ENCODE data around the gene TCF12.

The TCF12 gene

GRCh38 chr15:57045741-57046382 is 127.4 kb downstream of the TCF12 start:
- peaks cover 11% of the 10 kb centered on the region for H3K36me3 Mint-ChIP-seq
- peaks cover 52% of the 10 kb centered on the region for H3K4me1 Mint-ChIP-seq
- peak; percentile 87 for ATAC-seq
- peak overlapping the region; percentile 30 for H3K27ac Mint-ChIP-seq
- H3K27me3 Mint-ChIP-seq: no peaks in the 10 kb centered on the region
- no peaks in the 10 kb centered on the region for H3K9me3 Mint-ChIP-seq
- H3K4me3 Mint-ChIP-seq: no peak overlapping the region

GRCh38 chr15:57048930-57049549 is 130.6 kb downstream of the TCF12 start:
- Mint-ChIP-seq H3K36me3 (peaks cover 15% of the 10 kb centered on the region), H3K27ac (no peak overlapping the region), H3K27me3 (no peaks in the 10 kb centered on the region), H3K4me1 (peaks cover 68% of the 10 kb centered on the region), H3K4me3 (no peak overlapping the region), H3K9me3 (no peaks in the 10 kb centered on the region)
- ATAC-seq: no peak

- Mint-ChIP-seq H3K27me3 (no peaks in the 10 kb centered on the region), H3K9me3 (no peaks in the 10 kb centered on the region), H3K4me3 (no peak overlapping the region), H3K4me1 (peaks cover 66% of the 10 kb centered on the region), H3K27ac (no peak overlapping the region), H3K36me3 (peaks cover 12% of the 10 kb centered on the region)
- ATAC-seq: no peak
These were observed 135.0 kb downstream of the TCF12 start for GRCh38 chr15:57053470-57053869.

- no peak overlapping the region for H3K27ac Mint-ChIP-seq
- no peaks in the 10 kb centered on the region for H3K27me3 Mint-ChIP-seq
- no peaks in the 10 kb centered on the region for H3K9me3 Mint-ChIP-seq
- H3K36me3 Mint-ChIP-seq: peaks cover 6% of the 10 kb centered on the region
- no peak for ATAC-seq
- no peak overlapping the region for H3K4me3 Mint-ChIP-seq
- H3K4me1 Mint-ChIP-seq: peaks cover 68% of the 10 kb centered on the region
These were observed 135.8 kb downstream of the TCF12 start for GRCh38 chr15:57054204-57054750.

GRCh38 chr15:57056357-57056756 is 137.9 kb downstream of the TCF12 start:
- ATAC-seq: no peak
- Mint-ChIP-seq H3K4me1 (peaks cover 61% of the 10 kb centered on the region), H3K36me3 (peaks cover 2% of the 10 kb centered on the region), H3K9me3 (no peaks in the 10 kb centered on the region), H3K27ac (no peak overlapping the region), H3K4me3 (no peak overlapping the region), H3K27me3 (no peaks in the 10 kb centered on the region)

GRCh38 chr15:57057134-57057930 is 138.9 kb downstream of the TCF12 start:
- no peak overlapping the region for H3K27ac Mint-ChIP-seq
- H3K4me3 Mint-ChIP-seq: no peak overlapping the region

GRCh38 chr15:57059026-57059660 is 140.7 kb downstream of the TCF12 start:
- Mint-ChIP-seq H3K4me3 (no peak overlapping the region), H3K9me3 (no peaks in the 10 kb centered on the region), H3K27ac (no peak overlapping the region), H3K27me3 (no peaks in the 10 kb centered on the region), H3K4me1 (peaks cover 41% of the 10 kb centered on the region), H3K36me3 (peaks cover 5% of the 10 kb centered on the region)
- ATAC-seq: no peak

More at GRCh38 chr15:57057134-57057930, 138.9 kb downstream of the TCF12 start:
- Mint-ChIP-seq H3K4me1 (peaks cover 51% of the 10 kb centered on the region), H3K36me3 (no peaks in the 10 kb centered on the region), H3K9me3 (no peaks in the 10 kb centered on the region), H3K27me3 (no peaks in the 10 kb centered on the region)
- no peak for ATAC-seq

- Mint-ChIP-seq H3K9me3 (no peaks in the 10 kb centered on the region), H3K4me3 (no peak overlapping the region), H3K36me3 (peaks cover 9% of the 10 kb centered on the region), H3K27me3 (no peaks in the 10 kb centered on the region), H3K4me1 (peaks cover 37% of the 10 kb centered on the region), H3K27ac (no peak overlapping the region)
- ATAC-seq: no peak
These were observed 142.4 kb downstream of the TCF12 start for GRCh38 chr15:57060799-57061198.

- Mint-ChIP-seq H3K36me3 (peaks cover 9% of the 10 kb centered on the region), H3K4me1 (peaks cover 34% of the 10 kb centered on the region), H3K9me3 (no peaks in the 10 kb centered on the region), H3K27me3 (no peaks in the 10 kb centered on the region), H3K4me3 (no peak overlapping the region), H3K27ac (no peak overlapping the region)
- no peak for ATAC-seq
These were observed 142.8 kb downstream of the TCF12 start for GRCh38 chr15:57061281-57061680.

- H3K27me3 Mint-ChIP-seq: no peaks in the 10 kb centered on the region
- peaks cover 31% of the 10 kb centered on the region for H3K4me1 Mint-ChIP-seq
- no peak for ATAC-seq
- no peak overlapping the region for H3K4me3 Mint-ChIP-seq
- H3K9me3 Mint-ChIP-seq: no peaks in the 10 kb centered on the region
- H3K36me3 Mint-ChIP-seq: peaks cover 9% of the 10 kb centered on the region
- no peak overlapping the region for H3K27ac Mint-ChIP-seq
These were observed 143.3 kb downstream of the TCF12 start for GRCh38 chr15:57061696-57062095.

GRCh38 chr15:57064033-57064432 is 145.6 kb downstream of the TCF12 start:
- no peak overlapping the region for H3K4me3 Mint-ChIP-seq
- no peaks in the 10 kb centered on the region for H3K27me3 Mint-ChIP-seq
- peaks cover 9% of the 10 kb centered on the region for H3K36me3 Mint-ChIP-seq
- H3K9me3 Mint-ChIP-seq: no peaks in the 10 kb centered on the region
- peaks cover 30% of the 10 kb centered on the region for H3K4me1 Mint-ChIP-seq
- H3K27ac Mint-ChIP-seq: no peak overlapping the region
- ATAC-seq: no peak

GRCh38 chr15:57069423-57069822 is 151.0 kb downstream of the TCF12 start:
- no peaks in the 10 kb centered on the region for H3K27me3 Mint-ChIP-seq
- no peak overlapping the region for H3K27ac Mint-ChIP-seq
- H3K4me1 Mint-ChIP-seq: peaks cover 46% of the 10 kb centered on the region
- H3K9me3 Mint-ChIP-seq: no peaks in the 10 kb centered on the region
- H3K36me3 Mint-ChIP-seq: peaks cover under 1% of the 10 kb centered on the region
- H3K4me3 Mint-ChIP-seq: no peak overlapping the region
- ATAC-seq: no peak

GRCh38 chr15:57070674-57071073 is 152.2 kb downstream of the TCF12 start:
- ATAC-seq: no peak
- Mint-ChIP-seq H3K36me3 (no peaks in the 10 kb centered on the region), H3K4me1 (peaks cover 57% of the 10 kb centered on the region), H3K27me3 (no peaks in the 10 kb centered on the region), H3K27ac (no peak overlapping the region), H3K4me3 (no peak overlapping the region), H3K9me3 (no peaks in the 10 kb centered on the region)

GRCh38 chr15:57079446-57079845 is 161.0 kb downstream of the TCF12 start:
- no peak for ATAC-seq
- peaks cover 33% of the 10 kb centered on the region for H3K4me1 Mint-ChIP-seq
- H3K4me3 Mint-ChIP-seq: no peak overlapping the region
- H3K36me3 Mint-ChIP-seq: no peaks in the 10 kb centered on the region
- no peaks in the 10 kb centered on the region for H3K9me3 Mint-ChIP-seq
- H3K27me3 Mint-ChIP-seq: no peaks in the 10 kb centered on the region
- no peak overlapping the region for H3K27ac Mint-ChIP-seq

Data from stimulated activated memory B cell treated with anti-CD40 and anti-IgM and Interleukin-4, amounts not matched to agents 10 μg/mL and 1 μg/mL and 100 μg/mL, for 72 hours (primary cell).